ENCODE results near the gene TMCC2. TPM values are rescaled to one million over a fixed set of nuclear protein-coding genes. Genes with fewer than 3 reads are reported as not detected.

The TMCC2 gene
- total RNA-seq, 1 experiment from 2014 or later = 3.1 TPM

DNA sequence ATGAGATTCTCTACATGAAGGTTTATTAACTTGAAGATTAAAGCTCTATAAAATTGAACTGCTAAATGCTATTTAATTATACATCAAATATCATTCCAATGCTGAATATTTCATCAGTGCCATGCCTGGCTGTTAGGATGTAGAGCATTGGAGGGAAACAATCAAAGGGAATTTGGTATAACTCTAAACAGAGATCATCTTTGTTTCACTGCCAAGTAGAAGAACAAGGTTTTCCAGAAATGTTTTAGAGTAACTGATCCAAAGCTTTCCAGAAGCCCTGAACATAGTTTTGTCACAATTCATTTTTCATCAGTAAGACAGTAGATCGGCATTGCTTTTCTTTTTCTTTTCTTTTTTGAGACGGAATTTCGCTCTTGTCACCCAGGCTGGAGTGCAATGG lies 10.3 kb upstream of the TMCC2 start:
- no peaks in the 10 kb centered on the region for H3K27me3 ChIP-seq (ENCODE audit: control insufficient read depth, insufficient read depth, low read length)
- H3K36me3 ChIP-seq (ENCODE audit: control insufficient read depth, insufficient read depth, low read length) = no peaks in the 10 kb centered on the region
- no TSS peak for BruUV-seq (replicated peaks)
- H3K27ac ChIP-seq (ENCODE audit: low read length) = no peak overlapping the region
- H3K4me1 ChIP-seq (ENCODE audit: control insufficient read depth, insufficient read depth, low read length) = no peaks in the 10 kb centered on the region; the same call in 1 of the 2 replicates
- intact Hi-C loops (cut with micrococcal nuclease; ENCODE audit: unreplicated experiment) (no loop called here), in situ Hi-C loops (cut with HindIII; ENCODE audit: low pct_unique_long_range_greater_than_20kb, low sequenced_read_pairs) (no loop called here)
- H3K9me3 ChIP-seq (ENCODE audit: control insufficient read depth, insufficient read depth, low read depth, low read length) = no peaks in the 10 kb centered on the region
- CTCF ChIA-PET = interaction anchor here (0.6 kb wide), 1 partner anchor 471 kb away, joined by 3 read pairs; no protein-coding TSS in a partner anchor
- POLR2A ChIA-PET = no interaction called here
- TF ChIP-seq SIN3A (IDR thresholded peaks at IDR 0.05; ENCODE audit: borderline replicate concordance, insufficient read depth, low read depth, low read length) = no peak
- TF ChIP-seq TCF7L2 (IDR thresholded peaks at IDR 0.05; ENCODE audit: low read depth, low read length) = no peak
- TF ChIP-seq, protein P1, sequence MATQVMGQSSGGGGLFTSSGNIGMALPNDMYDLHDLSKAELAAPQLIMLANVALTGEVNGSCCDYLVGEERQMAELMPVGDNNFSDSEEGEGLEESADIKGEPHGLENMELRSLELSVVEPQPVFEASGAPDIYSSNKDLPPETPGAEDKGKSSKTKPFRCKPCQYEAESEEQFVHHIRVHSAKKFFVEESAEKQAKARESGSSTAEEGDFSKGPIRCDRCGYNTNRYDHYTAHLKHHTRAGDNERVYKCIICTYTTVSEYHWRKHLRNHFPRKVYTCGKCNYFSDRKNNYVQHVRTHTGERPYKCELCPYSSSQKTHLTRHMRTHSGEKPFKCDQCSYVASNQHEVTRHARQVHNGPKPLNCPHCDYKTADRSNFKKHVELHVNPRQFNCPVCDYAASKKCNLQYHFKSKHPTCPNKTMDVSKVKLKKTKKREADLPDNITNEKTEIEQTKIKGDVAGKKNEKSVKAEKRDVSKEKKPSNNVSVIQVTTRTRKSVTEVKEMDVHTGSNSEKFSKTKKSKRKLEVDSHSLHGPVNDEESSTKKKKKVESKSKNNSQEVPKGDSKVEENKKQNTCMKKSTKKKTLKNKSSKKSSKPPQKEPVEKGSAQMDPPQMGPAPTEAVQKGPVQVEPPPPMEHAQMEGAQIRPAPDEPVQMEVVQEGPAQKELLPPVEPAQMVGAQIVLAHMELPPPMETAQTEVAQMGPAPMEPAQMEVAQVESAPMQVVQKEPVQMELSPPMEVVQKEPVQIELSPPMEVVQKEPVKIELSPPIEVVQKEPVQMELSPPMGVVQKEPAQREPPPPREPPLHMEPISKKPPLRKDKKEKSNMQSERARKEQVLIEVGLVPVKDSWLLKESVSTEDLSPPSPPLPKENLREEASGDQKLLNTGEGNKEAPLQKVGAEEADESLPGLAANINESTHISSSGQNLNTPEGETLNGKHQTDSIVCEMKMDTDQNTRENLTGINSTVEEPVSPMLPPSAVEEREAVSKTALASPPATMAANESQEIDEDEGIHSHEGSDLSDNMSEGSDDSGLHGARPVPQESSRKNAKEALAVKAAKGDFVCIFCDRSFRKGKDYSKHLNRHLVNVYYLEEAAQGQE (IDR thresholded peaks at IDR 0.05; ENCODE audit: insufficient read depth in 1 of 2, low read depth in 2 of 2, low read length in 1 of 2) = no peak
- TF ChIP-seq, protein P2, sequence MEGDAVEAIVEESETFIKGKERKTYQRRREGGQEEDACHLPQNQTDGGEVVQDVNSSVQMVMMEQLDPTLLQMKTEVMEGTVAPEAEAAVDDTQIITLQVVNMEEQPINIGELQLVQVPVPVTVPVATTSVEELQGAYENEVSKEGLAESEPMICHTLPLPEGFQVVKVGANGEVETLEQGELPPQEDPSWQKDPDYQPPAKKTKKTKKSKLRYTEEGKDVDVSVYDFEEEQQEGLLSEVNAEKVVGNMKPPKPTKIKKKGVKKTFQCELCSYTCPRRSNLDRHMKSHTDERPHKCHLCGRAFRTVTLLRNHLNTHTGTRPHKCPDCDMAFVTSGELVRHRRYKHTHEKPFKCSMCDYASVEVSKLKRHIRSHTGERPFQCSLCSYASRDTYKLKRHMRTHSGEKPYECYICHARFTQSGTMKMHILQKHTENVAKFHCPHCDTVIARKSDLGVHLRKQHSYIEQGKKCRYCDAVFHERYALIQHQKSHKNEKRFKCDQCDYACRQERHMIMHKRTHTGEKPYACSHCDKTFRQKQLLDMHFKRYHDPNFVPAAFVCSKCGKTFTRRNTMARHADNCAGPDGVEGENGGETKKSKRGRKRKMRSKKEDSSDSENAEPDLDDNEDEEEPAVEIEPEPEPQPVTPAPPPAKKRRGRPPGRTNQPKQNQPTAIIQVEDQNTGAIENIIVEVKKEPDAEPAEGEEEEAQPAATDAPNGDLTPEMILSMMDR (IDR thresholded peaks at IDR 0.05) = no peak
- TF ChIP-seq POLR2AphosphoS5 (IDR thresholded peaks at IDR 0.05; ENCODE audit: low read depth, low read length) = no peak
- no peak overlapping the region for H3K4me3 ChIP-seq (ENCODE audit: low read depth in 2 of 2, low read length in 2 of 2)
- ATAC-seq = no peak
- DNase-seq (ENCODE audit: low read depth, low spot score) = no peak

DNA sequence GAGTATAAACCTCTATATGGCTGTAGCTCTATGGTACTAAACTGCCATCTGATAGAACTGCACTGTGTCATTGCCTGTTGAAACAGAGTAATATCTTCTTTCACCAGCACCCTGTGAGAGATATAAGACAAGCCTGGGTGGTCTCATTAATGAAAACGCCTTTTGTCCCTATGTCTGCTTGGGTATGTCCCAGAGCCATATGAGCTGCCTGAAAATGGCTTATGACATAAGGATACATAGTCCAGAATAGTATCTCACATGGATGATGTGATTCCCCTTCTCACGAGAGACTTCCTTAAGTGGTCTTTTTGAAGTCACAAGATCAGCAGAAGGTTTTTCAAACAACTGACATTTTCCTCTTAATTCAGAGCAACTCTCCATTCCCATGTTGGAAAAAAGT lies 7.3 kb upstream of the TMCC2 start:
- no peaks in the 10 kb centered on the region for H3K36me3 ChIP-seq (ENCODE audit: control insufficient read depth, insufficient read depth, low read length)
- H3K4me1 ChIP-seq (ENCODE audit: control insufficient read depth, insufficient read depth, low read length) = no peaks in the 10 kb centered on the region
- no peak for DNase-seq (ENCODE audit: low read depth, low spot score)
- CTCF ChIA-PET = no interaction called here
- H3K27ac ChIP-seq (ENCODE audit: low read length) = no peak overlapping the region
- in situ Hi-C loops (cut with HindIII; ENCODE audit: low pct_unique_long_range_greater_than_20kb, low sequenced_read_pairs) = no loop called here
- POLR2A ChIA-PET = interaction anchor here (0.6 kb wide), 1 partner anchor 9 kb away, joined by 8 read pairs; no protein-coding TSS in a partner anchor
- no TSS peak for BruUV-seq (replicated peaks)
- H3K4me3 ChIP-seq (ENCODE audit: low read depth in 2 of 2, low read length in 2 of 2) = no peak overlapping the region
- intact Hi-C loops (cut with micrococcal nuclease; ENCODE audit: unreplicated experiment) = no loop called here
- H3K27me3 ChIP-seq (ENCODE audit: control insufficient read depth, insufficient read depth, low read length) = no peaks in the 10 kb centered on the region; the same call in 1 of the 2 replicates
- no peaks in the 10 kb centered on the region for H3K9me3 ChIP-seq (ENCODE audit: control insufficient read depth, insufficient read depth, low read depth, low read length)
- TF ChIP-seq, protein P1 (IDR thresholded peaks at IDR 0.05; ENCODE audit: insufficient read depth in 1 of 2, low read depth in 2 of 2, low read length in 1 of 2) = no peak
- TF ChIP-seq TCF7L2 (IDR thresholded peaks at IDR 0.05; ENCODE audit: low read depth, low read length) = no peak
- TF ChIP-seq SIN3A (IDR thresholded peaks at IDR 0.05; ENCODE audit: borderline replicate concordance, insufficient read depth, low read depth, low read length) = no peak
- TF ChIP-seq, protein P2 (IDR thresholded peaks at IDR 0.05) = no peak
- no peak for ATAC-seq
